Fibroblast of lung (primary cell): ENCODE measurements around the gene TMEM225B.

Experiments used
- EZH2 ChIP-seq: IDR thresholded peaks from 2 replicates; pipeline ENCODE4 v1.5.1; 2012; ENCODE audit warnings: low read length, control low read depth, mild to moderate bottlenecking; ENCODE audit errors: missing control alignments
- TF ChIP-seq, protein P1 (sequence below), 2 donors: IDR thresholded peaks in 1 of 2; conservative IDR thresholded peaks in 1 of 2; 1 replicate in 1 of 2; 2 replicates in 1 of 2; pipeline ENCODE4 v1.5.1; 2011 to 2012; ENCODE audit warnings: low read length in 2 of 2, control low read depth in 1 of 2, inconsistent platforms in 1 of 2, low read depth in 1 of 2, mild to moderate bottlenecking in 1 of 2

DNA sequence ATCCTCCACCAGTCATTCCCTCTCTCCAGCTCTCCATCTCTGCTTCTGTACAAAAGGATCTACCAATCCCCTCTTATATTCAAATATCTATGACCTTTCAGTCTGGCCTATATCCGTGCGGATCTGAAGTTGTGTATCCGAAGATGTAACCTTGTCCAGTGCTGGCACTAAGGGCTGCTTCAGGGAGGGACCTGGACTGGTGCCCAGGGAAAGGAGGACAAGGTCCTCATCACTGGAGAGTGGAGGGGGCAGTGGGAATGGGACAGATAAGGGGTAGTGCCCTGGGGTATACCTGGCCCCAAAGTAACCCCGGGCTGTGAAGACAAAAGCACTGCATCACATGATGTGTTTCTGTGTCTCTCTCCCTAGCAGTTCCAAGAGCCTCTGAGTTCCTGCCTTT, 1.8 kb downstream of the TMEM225B start:
- TF ChIP-seq, protein P1, sequence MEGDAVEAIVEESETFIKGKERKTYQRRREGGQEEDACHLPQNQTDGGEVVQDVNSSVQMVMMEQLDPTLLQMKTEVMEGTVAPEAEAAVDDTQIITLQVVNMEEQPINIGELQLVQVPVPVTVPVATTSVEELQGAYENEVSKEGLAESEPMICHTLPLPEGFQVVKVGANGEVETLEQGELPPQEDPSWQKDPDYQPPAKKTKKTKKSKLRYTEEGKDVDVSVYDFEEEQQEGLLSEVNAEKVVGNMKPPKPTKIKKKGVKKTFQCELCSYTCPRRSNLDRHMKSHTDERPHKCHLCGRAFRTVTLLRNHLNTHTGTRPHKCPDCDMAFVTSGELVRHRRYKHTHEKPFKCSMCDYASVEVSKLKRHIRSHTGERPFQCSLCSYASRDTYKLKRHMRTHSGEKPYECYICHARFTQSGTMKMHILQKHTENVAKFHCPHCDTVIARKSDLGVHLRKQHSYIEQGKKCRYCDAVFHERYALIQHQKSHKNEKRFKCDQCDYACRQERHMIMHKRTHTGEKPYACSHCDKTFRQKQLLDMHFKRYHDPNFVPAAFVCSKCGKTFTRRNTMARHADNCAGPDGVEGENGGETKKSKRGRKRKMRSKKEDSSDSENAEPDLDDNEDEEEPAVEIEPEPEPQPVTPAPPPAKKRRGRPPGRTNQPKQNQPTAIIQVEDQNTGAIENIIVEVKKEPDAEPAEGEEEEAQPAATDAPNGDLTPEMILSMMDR (conservative IDR thresholded peaks at IDR 0.05 in 1 of 2, IDR thresholded peaks at IDR 0.05 in 1 of 2; ENCODE audit: low read depth in 1 of 2, low read length in 2 of 2) = no peak
- no peak for TF ChIP-seq EZH2
